ENCODE data around the gene GAREM1.

Gene GAREM1

GRCh38 chr18:32286749-32287148, 183.9 kb downstream of the GAREM1 start:
- DNase-seq, result no peak

DNA sequence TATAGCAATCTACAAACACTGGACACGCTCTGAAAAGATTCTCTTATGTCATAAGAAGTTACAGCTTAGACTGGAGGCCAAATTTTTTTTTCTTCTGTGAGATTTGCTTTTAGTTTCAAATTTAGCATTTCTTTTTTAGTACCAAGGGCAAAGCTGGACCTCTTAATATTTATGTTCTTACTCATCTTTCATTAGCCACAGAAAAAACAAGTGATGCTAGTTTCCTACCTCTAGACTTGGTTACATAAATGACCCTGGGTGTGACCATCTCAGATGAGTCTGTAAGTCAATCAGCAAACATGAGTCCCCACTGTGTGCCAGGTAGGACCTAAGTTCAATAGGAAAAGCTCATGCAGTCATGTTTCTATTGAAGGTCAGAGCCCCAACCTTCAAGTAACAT, 186.4 kb downstream of the GAREM1 start:
- DNase-seq, result no peak

DNA sequence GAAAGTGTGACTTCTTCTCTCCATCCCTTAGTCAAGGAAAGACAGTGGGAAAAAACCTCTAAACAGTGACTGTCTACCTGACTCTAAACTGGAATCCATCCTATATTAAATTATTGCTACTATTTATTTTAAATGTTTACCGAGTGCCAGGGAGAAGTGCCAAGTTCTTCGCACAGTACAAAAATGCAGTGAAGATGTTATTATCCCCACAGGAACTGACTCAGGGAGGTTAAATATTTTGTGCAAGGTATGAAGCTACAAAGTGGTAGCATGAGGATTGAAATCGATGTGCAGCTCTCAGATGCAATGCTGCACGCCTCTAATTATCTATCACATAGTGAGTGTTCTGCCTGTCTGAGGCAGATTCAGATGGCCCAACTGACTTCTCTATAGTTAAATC, 189.8 kb downstream of the GAREM1 start:
- no peak for DNase-seq

DNA sequence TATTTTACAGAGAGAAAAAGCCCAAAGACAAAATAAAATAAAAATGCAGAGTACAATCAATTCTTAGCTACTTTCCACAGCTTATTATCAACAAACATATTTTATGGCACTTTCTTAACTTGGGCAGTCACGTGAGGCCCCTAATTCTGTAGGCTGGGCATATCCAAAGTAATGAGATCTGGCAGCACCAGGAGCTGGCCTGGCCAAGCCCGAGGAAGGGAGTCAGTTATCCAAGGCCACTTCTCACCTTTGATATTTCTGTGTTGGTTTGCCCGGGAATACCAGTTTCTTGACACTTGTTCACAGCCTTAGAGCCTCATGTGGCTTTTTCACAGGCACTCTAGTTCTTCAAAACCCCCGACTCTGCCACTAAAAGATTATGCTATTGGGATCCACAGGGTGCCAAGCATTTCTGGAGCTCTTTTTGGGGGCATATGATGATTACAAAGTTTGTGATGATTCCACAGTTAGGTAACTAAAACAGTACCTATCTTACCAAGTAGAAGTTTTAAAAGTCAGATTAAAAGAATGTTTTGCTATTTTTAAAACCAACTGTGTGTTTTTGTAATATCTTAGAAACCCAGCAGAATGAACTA, 190.4 kb downstream of the GAREM1 start:
- no peak for DNase-seq

GRCh38 chr18:32278177-32278799, 192.4 kb downstream of the GAREM1 start:
- DNase-seq, result no peak

DNA sequence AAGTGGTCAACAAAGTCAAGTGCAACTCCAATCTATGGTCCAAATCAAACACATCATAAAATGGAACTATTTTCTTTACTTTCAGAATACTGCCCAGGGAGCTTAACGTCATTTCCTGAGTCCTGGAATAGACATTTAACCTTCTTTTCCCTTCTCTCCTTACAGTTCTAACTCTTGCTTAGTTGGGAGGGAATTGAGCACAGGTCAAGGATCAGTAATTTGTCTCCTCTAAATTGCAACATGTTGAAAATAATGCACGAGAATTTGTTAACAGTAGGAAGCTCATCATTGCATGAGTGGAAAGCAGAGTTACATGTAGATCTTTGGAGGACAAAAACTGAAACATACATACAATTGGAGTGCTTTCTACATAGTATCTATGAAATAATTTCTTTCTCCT, 193.1 kb downstream of the GAREM1 start:
- DNase-seq, result no peak

GRCh38 chr18:32276906-32277305, 193.8 kb downstream of the GAREM1 start:
- no peak for DNase-seq

DNA sequence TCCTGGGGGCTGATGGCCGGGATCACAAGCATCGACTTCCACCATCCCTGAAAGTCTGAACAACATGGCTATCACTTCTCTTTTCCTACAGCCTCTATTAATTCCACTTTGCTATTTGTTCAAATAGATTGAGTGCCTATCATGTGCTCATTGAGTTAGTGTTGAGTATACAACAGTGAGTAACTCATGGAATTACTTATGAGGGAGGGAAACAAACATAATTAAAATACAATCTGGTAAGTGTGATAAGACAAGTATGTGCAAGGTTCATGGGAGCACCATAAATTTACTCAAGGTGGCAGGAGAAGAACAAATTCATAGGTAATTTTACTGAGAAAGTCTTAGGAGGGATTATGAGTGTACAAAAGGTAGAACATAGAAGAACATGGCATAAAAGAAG, 194.4 kb downstream of the GAREM1 start:
- DNase-seq, result no peak

- DNase-seq, result no peak
These were observed 195.5 kb downstream of the GAREM1 start for GRCh38 chr18:32275221-32275620.

GRCh38 chr18:32274307-32274706, 196.4 kb downstream of the GAREM1 start:
- no peak for DNase-seq

- DNase-seq, result peak; percentile 63
These were observed 198.9 kb downstream of the GAREM1 start for GRCh38 chr18:32271672-32272208.

GRCh38 chr18:32270341-32270740, 200.3 kb downstream of the GAREM1 start:
- no peak for DNase-seq

DNA sequence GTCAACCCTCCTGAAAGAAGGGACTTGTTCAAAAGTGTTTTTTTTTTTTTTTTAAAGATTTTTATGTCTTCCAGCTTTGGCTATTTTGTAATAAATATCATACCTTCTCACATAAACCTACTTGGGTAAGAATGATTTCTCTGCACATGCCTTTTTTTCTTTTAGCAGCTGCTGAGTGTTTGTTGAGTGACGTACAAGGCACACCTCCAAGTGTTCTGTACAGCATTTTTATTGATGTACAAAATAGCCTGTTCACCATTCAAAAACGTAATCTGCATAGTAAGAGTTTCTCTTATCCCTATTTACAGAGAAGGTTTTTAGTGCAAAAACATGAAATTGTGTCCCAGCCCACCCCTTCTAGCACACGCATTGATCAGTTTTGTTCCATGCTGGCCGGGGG, 203.2 kb downstream of the GAREM1 start:
- DNase-seq, result no peak

DNA sequence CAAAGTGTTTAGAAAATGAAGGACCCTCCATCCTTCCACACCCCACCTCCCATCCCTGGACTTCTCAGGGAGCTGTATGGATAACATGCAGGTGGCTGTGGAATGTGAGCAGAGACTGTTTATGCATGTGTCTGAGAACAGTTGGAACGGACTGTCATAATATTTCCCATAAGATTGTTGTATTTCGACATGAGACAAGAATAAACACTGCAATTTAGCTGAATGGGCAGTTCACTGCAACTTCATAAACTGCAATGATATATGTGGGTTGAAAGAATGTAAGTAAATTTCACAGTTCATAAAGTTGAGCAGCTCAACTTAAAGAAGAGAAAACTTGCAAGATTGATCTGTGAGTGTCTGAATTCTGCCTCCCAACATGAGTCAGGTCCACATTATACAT, 206.3 kb downstream of the GAREM1 start:
- no peak for DNase-seq

DNA sequence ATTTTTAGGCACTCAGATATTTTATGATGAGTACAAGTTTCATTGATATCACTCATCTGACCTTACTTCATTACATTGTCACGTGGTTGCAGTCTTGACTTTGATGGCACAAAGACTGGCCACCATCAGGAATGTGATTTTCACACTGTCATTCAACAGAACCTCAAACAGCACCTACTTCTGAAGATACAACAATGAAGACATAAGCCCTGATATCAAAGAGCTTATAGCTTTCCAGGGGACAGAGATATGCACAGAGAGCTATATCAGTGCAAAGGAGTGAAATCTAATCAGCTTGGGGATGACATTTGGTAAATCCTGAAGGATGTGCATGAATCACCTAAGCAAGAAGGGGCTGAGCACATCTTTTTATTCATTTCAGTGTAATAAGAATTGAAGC, 208.6 kb downstream of the GAREM1 start:
- no peak for DNase-seq

- no peak for DNase-seq
These were observed 209.7 kb downstream of the GAREM1 start for GRCh38 chr18:32261003-32261402.

- DNase-seq, result no peak
These were observed 211.1 kb downstream of the GAREM1 start for GRCh38 chr18:32259553-32259952.

GRCh38 chr18:32258558-32259204, 212.0 kb downstream of the GAREM1 start:
- DNase-seq, result no peak

GRCh38 chr18:32258148-32258547, 212.5 kb downstream of the GAREM1 start:
- no peak for DNase-seq

DNA sequence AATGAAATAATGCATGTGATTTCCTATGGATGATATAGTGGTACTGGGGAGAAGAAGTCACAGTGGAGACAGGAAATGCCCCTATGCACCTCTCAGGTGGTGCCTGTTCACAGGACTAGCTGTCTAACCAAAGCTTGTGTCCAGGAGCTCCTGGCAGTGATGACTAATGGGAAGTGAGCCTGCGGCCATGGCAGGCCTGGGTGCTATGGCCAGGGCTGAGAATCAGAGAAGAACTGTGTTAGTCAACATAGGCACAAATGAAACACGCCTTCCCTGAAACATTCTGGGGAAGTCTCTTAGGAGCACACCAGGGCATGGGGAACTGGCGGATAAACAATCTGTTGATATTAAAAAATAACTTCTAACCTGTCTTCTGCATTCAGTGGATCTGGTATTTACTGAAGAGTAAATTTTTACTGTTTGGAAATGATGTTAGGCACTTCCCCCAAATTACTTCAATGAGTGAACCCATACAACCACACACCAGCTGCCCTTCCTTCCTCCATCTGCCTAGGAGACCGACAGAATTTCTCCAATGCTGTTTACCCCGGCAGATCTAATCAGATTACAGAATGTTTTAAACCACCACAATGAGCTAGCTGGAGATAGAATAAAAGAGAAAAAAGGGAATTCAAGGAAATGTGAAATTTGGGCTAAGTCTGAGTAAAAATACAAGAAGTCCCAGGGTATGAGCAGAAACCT, 213.4 kb downstream of the GAREM1 start:
- DNase-seq, result no peak

- no peak for DNase-seq
These were observed 215.1 kb downstream of the GAREM1 start for GRCh38 chr18:32255570-32255969.

GRCh38 chr18:32252141-32252860, 218.4 kb downstream of the GAREM1 start:
- DNase-seq, result no peak

- no peak for DNase-seq
These were observed 219.2 kb downstream of the GAREM1 start for GRCh38 chr18:32251466-32251865.

Data from NCI-H748 treated with DMSO at 0.1 percent for 48 hours (cell line).